Endothelial cell of umbilical vein (primary cell): ENCODE measurements around the gene CCDC120. TPM values are rescaled to one million over a fixed set of nuclear protein-coding genes. Genes with fewer than 3 reads are reported as not detected.

Source experiments
- BruUV-seq: library from RNA; stranded (reverse); fragments of 400-500 nt; replicated peaks from 2 replicates; lab custom pipeline; 2021; lab: Mats Ljungman, UMichigan
- CTCF ChIA-PET: fragments of 300-600, 350-600 bp; sonication (Branson Sonifier 250); formaldehyde crosslinking; loops from one replicate; lab custom pipeline; 2021; ENCODE audit warnings: antibody characterized with exemption, inconsistent platforms; lab: Charles Lee
- POLR2A ChIA-PET: fragments of 300-600, 350-600 bp; sonication (Branson Sonifier 250); formaldehyde crosslinking; loops from one replicate; lab custom pipeline; 2021; ENCODE audit warnings: antibody characterized with exemption, inconsistent platforms; lab: Charles Lee
- DNase-seq: peaks from one replicate; pipeline ENCODE4 v3.0.0-alpha.2; 2011; ENCODE audit warnings: low read depth, low spot score
- FAIRE-seq: peaks from 2 replicates; lab custom pipeline; 2011; peaks lifted over from hg19 to GRCh38; lab: Jason Lieb, UNC
- H2AFZ ChIP-seq: 2 replicates; pipeline ENCODE4 v1.6.0; 2012; ENCODE audit warnings: low read depth, low read length, control low read depth, inconsistent platforms
- H3K27ac ChIP-seq: 2 replicates; pipeline ENCODE4 v1.5.1; 2011; ENCODE audit warnings: low read depth, mild to moderate bottlenecking, control low read depth, low read length, moderate library complexity; ENCODE audit not compliant: insufficient read depth
- H3K27me3 ChIP-seq, 2 experiments: 2 replicates each; pipeline versions ENCODE4 v1.6.0 to v1.6.1; 2011; ENCODE audit warnings: low read length in 2 of 2, mixed read lengths in 1 of 2; ENCODE audit not compliant: control insufficient read depth in 2 of 2, insufficient read depth in 2 of 2
- H3K36me3 ChIP-seq, 2 experiments: 2 replicates in 1 of 2; 3 replicates in 1 of 2; pipeline ENCODE4 v1.5.1; 2011; ENCODE audit warnings: low read length in 2 of 2, mild to moderate bottlenecking in 1 of 2, moderate library complexity in 1 of 2; ENCODE audit not compliant: control insufficient read depth in 2 of 2, insufficient read depth in 2 of 2; ENCODE audit errors: extremely low read depth in 1 of 2
- H3K4me1 ChIP-seq: 3 replicates; pipeline ENCODE4 v1.5.1; 2011; ENCODE audit warnings: mild to moderate bottlenecking, low read length; ENCODE audit not compliant: control insufficient read depth, insufficient read depth; ENCODE audit errors: extremely low read depth
- H3K4me2 ChIP-seq: 2 replicates; pipeline ENCODE4 v1.6.1; 2011; ENCODE audit warnings: low read length, control low read depth, mixed read lengths; ENCODE audit not compliant: insufficient read depth
- H3K4me3 ChIP-seq, 3 experiments: fragments of 200-600 bp in 1 of 3; sonication (generic), shearing (Covaris generic) in 1 of 3; replicated peaks in 1 of 3; 2 replicates each; pipeline ENCODE4 v1.5.1; 2011 to 2016; ENCODE audit warnings: control low read depth in 3 of 3, low read length in 3 of 3, mild to moderate bottlenecking in 2 of 3, inconsistent platforms in 1 of 3, low read depth in 1 of 3, moderate library complexity in 1 of 3; ENCODE audit not compliant: insufficient read depth in 1 of 3
- H3K79me2 ChIP-seq: 2 replicates; pipeline ENCODE4 v1.6.0; 2012; ENCODE audit warnings: low read length, inconsistent platforms; ENCODE audit not compliant: control insufficient read depth, insufficient read depth
- H3K9ac ChIP-seq: replicated peaks from 2 replicates; pipeline ENCODE3; 2011; ENCODE audit warnings: low read length, control low read depth; ENCODE audit not compliant: insufficient read depth; ENCODE audit errors: extremely low read depth
- H3K9me1 ChIP-seq: replicated peaks from 3 replicates; pipeline ENCODE4 v1.6.0; 2011; ENCODE audit warnings: mild to moderate bottlenecking, low read length; ENCODE audit not compliant: control insufficient read depth, insufficient read depth; ENCODE audit errors: extremely low read depth
- H3K9me3 ChIP-seq: replicated peaks from 2 replicates; pipeline ENCODE4 v1.5.1; 2012; ENCODE audit warnings: low read length, inconsistent platforms; ENCODE audit not compliant: control insufficient read depth, insufficient read depth
- H4K20me1 ChIP-seq: replicated peaks from 2 replicates; pipeline ENCODE3; 2011; ENCODE audit warnings: mild to moderate bottlenecking, low read length; ENCODE audit not compliant: control insufficient read depth, insufficient read depth; ENCODE audit errors: extremely low read depth
- EZH2 ChIP-seq: IDR thresholded peaks from 2 replicates; pipeline ENCODE4 v1.6.1; 2012; ENCODE audit warnings: borderline replicate concordance, low read depth, mild to moderate bottlenecking, moderate library complexity, low read length, inconsistent platforms; ENCODE audit not compliant: severe bottlenecking
- FOS ChIP-seq: IDR thresholded peaks from 2 replicates; pipeline ENCODE4 v1.6.1; 2011; ENCODE audit warnings: mild to moderate bottlenecking, low read length, moderate library complexity, borderline replicate concordance; ENCODE audit not compliant: insufficient read depth
- GATA2 ChIP-seq: IDR thresholded peaks from 2 replicates; pipeline ENCODE4 v1.7.0; 2011; ENCODE audit warnings: low read depth, mild to moderate bottlenecking, moderate library complexity, mixed read lengths, low read length; ENCODE audit not compliant: insufficient read length, insufficient read depth
- JUN ChIP-seq: IDR thresholded peaks from 2 replicates; pipeline ENCODE4 v1.6.1; 2011; ENCODE audit warnings: borderline replicate concordance, low read depth; ENCODE audit not compliant: insufficient read length, insufficient read depth
- MAX ChIP-seq: IDR thresholded peaks from 2 replicates; pipeline ENCODE4 v1.6.1; 2011; ENCODE audit not compliant: insufficient read depth, insufficient read length
- MYC ChIP-seq: IDR thresholded peaks from one replicate; pipeline ENCODE4 v1.6.1; 2011; ENCODE audit warnings: mild to moderate bottlenecking, low read depth, low read length
- POLR2A ChIP-seq: IDR thresholded peaks from 2 replicates; pipeline ENCODE4 v1.6.1; 2012; ENCODE audit warnings: low read depth, mild to moderate bottlenecking, control low read depth, low read length
- POLR2AphosphoS5 ChIP-seq: IDR thresholded peaks from 2 replicates; pipeline ENCODE4 v1.6.1; 2012; ENCODE audit warnings: low read depth, mild to moderate bottlenecking, control low read depth, low read length, moderate library complexity; ENCODE audit not compliant: insufficient read depth
- dilution Hi-C: fragments of 300-500 bp; cut with MboI; formaldehyde crosslinking; loops from one replicate; pipeline ENCODE4 v1.15.0; 2019; ENCODE audit warnings: low sequenced_read_pairs; ENCODE audit not compliant: extremely low pct_ligation_motif_present
- intact Hi-C: fragments of 100-400 bp; cut with micrococcal nuclease; formaldehyde crosslinking; loops from one replicate; pipeline ENCODE4 v1.10.0; 2022
- polyA plus RNA-seq, 4 experiments: library from polyadenylated mRNA; depleted of rRNA in 3 of 4; stranded (reverse) in 3 of 4; unstranded in 1 of 4; fragments of >200 nt; gene quantifications; 2 replicates each; pipeline versions ENCODE4 v1.2.1 to v1.2.3, GENCODE V29; 2011 to 2012; ENCODE audit warnings: missing spikeins in 1 of 4
- total RNA-seq: library from RNA; stranded (reverse); gene quantifications from 2 replicates; pipeline ENCODE4 v1.2.3, GENCODE V29; 2021
- TF ChIP-seq, protein P1 (sequence below), 2 donors: IDR thresholded peaks; 1 replicate in 1 of 2; 2 replicates in 1 of 2; pipeline ENCODE4 v1.5.1; 2011; ENCODE audit warnings: low read length in 2 of 2, mild to moderate bottlenecking in 2 of 2, moderate library complexity in 2 of 2, control low read depth in 1 of 2, inconsistent platforms in 1 of 2, low read depth in 1 of 2; ENCODE audit not compliant: insufficient read depth in 1 of 2; ENCODE audit errors: extremely low read depth in 1 of 2

CCDC120 gene
- total and polyA plus RNA-seq, 2 donors (not counting 3 experiments of a cell fraction or from before 2014, with no cell fraction given) = 2.8 to 5.7 TPM

GRCh38 chrX:49043220-49043986 is 15.4 kb upstream of the CCDC120 start, which contains the start of gene TFE3:
TFE3 (minus strand) TSS chrX:49043357; CDS start chrX:49043226, 131 bp downstream.
- Histone ChIP-seq H3K27me3 (no peaks in the 10 kb centered on the region), H3K9me1 (no peaks in the 10 kb centered on the region), H3K4me2 (peak within 1 kb of the TSS; percentile 61), H3K79me2 (peaks cover 29% of the 10 kb centered on the region), H4K20me1 (no peaks in the 10 kb centered on the region), H3K4me3 (peak within 1 kb of the TSS; percentile 66 to 86 (median 70)), H3K9ac (peak within 1 kb of the TSS; percentile 80), H2AFZ (peak within 1 kb of the TSS; percentile 67), H3K4me1 (peaks cover 33% of the 10 kb centered on the region), H3K27ac (peak within 1 kb of the TSS; percentile 86), H3K36me3 (peaks cover 0 to 6% of the 10 kb centered on the region in 2 experiments), H3K9me3 (no peaks in the 10 kb centered on the region)
- intact Hi-C loops (loop anchor here (1.0 to 5.0 kb wide), 9 partner anchors 29 to 243 kb away; partner anchors contain the start of gene MAGIX), dilution Hi-C loops (no loop called here)
- TF ChIP-seq GATA2 = no peak
- TF ChIP-seq JUN = no peak
- no peak for TF ChIP-seq MAX
- TF ChIP-seq POLR2A = peak; percentile 41
- TF ChIP-seq, protein P1, sequence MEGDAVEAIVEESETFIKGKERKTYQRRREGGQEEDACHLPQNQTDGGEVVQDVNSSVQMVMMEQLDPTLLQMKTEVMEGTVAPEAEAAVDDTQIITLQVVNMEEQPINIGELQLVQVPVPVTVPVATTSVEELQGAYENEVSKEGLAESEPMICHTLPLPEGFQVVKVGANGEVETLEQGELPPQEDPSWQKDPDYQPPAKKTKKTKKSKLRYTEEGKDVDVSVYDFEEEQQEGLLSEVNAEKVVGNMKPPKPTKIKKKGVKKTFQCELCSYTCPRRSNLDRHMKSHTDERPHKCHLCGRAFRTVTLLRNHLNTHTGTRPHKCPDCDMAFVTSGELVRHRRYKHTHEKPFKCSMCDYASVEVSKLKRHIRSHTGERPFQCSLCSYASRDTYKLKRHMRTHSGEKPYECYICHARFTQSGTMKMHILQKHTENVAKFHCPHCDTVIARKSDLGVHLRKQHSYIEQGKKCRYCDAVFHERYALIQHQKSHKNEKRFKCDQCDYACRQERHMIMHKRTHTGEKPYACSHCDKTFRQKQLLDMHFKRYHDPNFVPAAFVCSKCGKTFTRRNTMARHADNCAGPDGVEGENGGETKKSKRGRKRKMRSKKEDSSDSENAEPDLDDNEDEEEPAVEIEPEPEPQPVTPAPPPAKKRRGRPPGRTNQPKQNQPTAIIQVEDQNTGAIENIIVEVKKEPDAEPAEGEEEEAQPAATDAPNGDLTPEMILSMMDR (IDR thresholded peaks at IDR 0.05; ENCODE audit: extremely low read depth in 1 of 2, insufficient read depth in 1 of 2, low read depth in 1 of 2, low read length in 2 of 2) = peak; percentile 59
- peak; percentile 62 for TF ChIP-seq POLR2AphosphoS5
- no peak for TF ChIP-seq MYC
- peak; percentile 31 for TF ChIP-seq FOS
- TF ChIP-seq EZH2 = no peak
- FAIRE-seq (peak; percentile 100), DNase-seq (peak; percentile 99)
- CTCF ChIA-PET = interaction anchor here (0.6 to 3.3 kb wide), 6 partner anchors 12 to 71 kb away, joined by 3 to 17 read pairs (median 6); partner anchors contain the start of gene KCND1
- no TSS peak for BruUV-seq
- POLR2A ChIA-PET = interaction anchor here (0.6 to 1.4 kb wide), 4 partner anchors 10 to 85 kb away, joined by 3 to 8 read pairs (median 4); partner anchors contain the start of gene GRIPAP1
